LNCAP (cell line): ENCODE results near the gene GLMN.

Experiments
- CTCF ChIP-seq: fragments of 450-650 bp; IDR thresholded peaks from 2 replicates; pipeline ENCODE4 v1.5.1; 2017; ENCODE audit warnings: mild to moderate bottlenecking

Gene GLMN

GRCh38 chr1:92277105-92277723 is 21.6 kb downstream of the GLMN start:
- TF ChIP-seq CTCF = no peak

- TF ChIP-seq CTCF = no peak
These were observed 22.7 kb downstream of the GLMN start for GRCh38 chr1:92276082-92276481.

- TF ChIP-seq CTCF = no peak
These were observed 23.8 kb downstream of the GLMN start for GRCh38 chr1:92274939-92275338.

- no peak for TF ChIP-seq CTCF
These were observed 25.7 kb downstream of the GLMN start for GRCh38 chr1:92273039-92273438.

GRCh38 chr1:92262516-92262915 is 36.3 kb downstream of the GLMN start:
- no peak for TF ChIP-seq CTCF

- no peak for TF ChIP-seq CTCF
These were observed 39.4 kb downstream of the GLMN start for GRCh38 chr1:92259350-92259749.

GRCh38 chr1:92244376-92244775 is 54.4 kb downstream of the GLMN start:
- no peak for TF ChIP-seq CTCF

- no peak for TF ChIP-seq CTCF
These were observed 58.8 kb downstream of the GLMN start for GRCh38 chr1:92240034-92240433.
